ENCODE data around the gene ADK.
"Not testable (repeated sequence)": the region's sequence is repeated elsewhere in the genome, so short reads cannot be mapped to it uniquely, and the experiment has no call there.

Gene ADK

GRCh38 chr10:74145133-74145532 is 5.9 kb upstream of the ADK start:
- DNase-seq (ENCODE audit: low read depth in 2 of 2), result no peak

- not testable (repeated sequence) for DNase-seq (ENCODE audit: low read depth in 2 of 2)
These were observed 4.0 kb upstream of the ADK start for GRCh38 chr10:74146980-74147379.

- peak; percentile 66 to 77 for DNase-seq (ENCODE audit: low read depth in 2 of 2)
These were observed 624 bp upstream of the ADK start, which contains the start of gene AP3M1 for GRCh38 chr10:74150204-74150989. Gene AP3M1 (minus strand): TSS chr10:74150828. CDS start chr10:74138379, 12,449 bp downstream.

GRCh38 chr10:74151879-74152722 is 1.1 kb downstream of the ADK start:
- DNase-seq (ENCODE audit: low read depth in 2 of 2), result no peak

- DNase-seq (ENCODE audit: low read depth in 2 of 2), result no peak
These were observed 2.1 kb downstream of the ADK start for GRCh38 chr10:74153123-74153522.

- DNase-seq (ENCODE audit: low read depth in 2 of 2), result no peak
These were observed 2.7 kb downstream of the ADK start for GRCh38 chr10:74153676-74154075.

GRCh38 chr10:74156919-74157289 is 5.9 kb downstream of the ADK start:
- DNase-seq (ENCODE audit: low read depth in 2 of 2), result no peak

GRCh38 chr10:74160013-74160412 is 9.0 kb downstream of the ADK start:
- no peak for DNase-seq (ENCODE audit: low read depth in 2 of 2)

GRCh38 chr10:74163319-74164068 is 12.5 kb downstream of the ADK start:
- DNase-seq (ENCODE audit: low read depth in 2 of 2), result no peak

GRCh38 chr10:74164716-74165529 is 13.9 kb downstream of the ADK start:
- DNase-seq (ENCODE audit: low read depth in 2 of 2), result no peak

GRCh38 chr10:74165530-74165901 is 14.5 kb downstream of the ADK start:
- no peak for DNase-seq (ENCODE audit: low read depth in 2 of 2)

GRCh38 chr10:74167443-74167842 is 16.4 kb downstream of the ADK start:
- DNase-seq (ENCODE audit: low read depth in 2 of 2), result no peak

- DNase-seq (ENCODE audit: low read depth in 2 of 2), result no peak
These were observed 20.6 kb downstream of the ADK start for GRCh38 chr10:74171625-74172024.

GRCh38 chr10:74174521-74174920 is 23.5 kb downstream of the ADK start:
- no peak for DNase-seq (ENCODE audit: low read depth in 2 of 2)

GRCh38 chr10:74175510-74176379 is 24.7 kb downstream of the ADK start:
- no peak for DNase-seq (ENCODE audit: low read depth in 2 of 2)

GRCh38 chr10:74176380-74177139 is 25.5 kb downstream of the ADK start:
- DNase-seq (ENCODE audit: low read depth in 2 of 2), result peak; percentile 92 to 96

GRCh38 chr10:74177140-74177677 is 26.2 kb downstream of the ADK start:
- DNase-seq (ENCODE audit: low read depth in 2 of 2), result peak; percentile 37 to 38

- DNase-seq (ENCODE audit: low read depth in 2 of 2), result no peak
These were observed 27.2 kb downstream of the ADK start for GRCh38 chr10:74178042-74178791.

Data from stimulated activated CD4-positive, alpha-beta T cell treated with anti-CD3 and anti-CD28 coated beads, Interleukin-4, amount 100 ng/mL, for 48 hours (primary cell).